ENCODE measurements around the gene PLAC8L1.
A peak's percentile ranks its signal among the peaks of the same experiment; 100 is the strongest.

PLAC8L1 gene

DNA sequence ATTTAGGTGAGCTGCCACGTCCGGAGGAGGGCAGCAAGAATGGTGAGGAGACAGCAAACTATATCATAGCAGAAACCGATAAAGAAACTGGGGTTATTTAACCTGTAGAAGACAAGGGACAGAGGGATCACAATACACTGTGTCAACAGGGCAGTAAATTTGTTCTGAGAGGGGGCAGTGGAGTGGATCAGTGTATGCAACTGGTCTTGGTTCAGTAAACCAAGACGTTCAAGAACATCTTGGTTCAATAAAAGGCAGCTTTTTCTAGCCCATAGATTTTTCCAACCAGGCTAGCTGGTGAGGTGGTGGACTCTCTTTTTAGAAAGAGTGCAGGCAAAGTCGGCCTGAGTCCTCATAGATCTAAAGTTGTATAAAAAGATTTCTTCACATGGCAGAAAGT is 55.3 kb downstream of the PLAC8L1 start:
- TF ChIP-seq, protein P1, sequence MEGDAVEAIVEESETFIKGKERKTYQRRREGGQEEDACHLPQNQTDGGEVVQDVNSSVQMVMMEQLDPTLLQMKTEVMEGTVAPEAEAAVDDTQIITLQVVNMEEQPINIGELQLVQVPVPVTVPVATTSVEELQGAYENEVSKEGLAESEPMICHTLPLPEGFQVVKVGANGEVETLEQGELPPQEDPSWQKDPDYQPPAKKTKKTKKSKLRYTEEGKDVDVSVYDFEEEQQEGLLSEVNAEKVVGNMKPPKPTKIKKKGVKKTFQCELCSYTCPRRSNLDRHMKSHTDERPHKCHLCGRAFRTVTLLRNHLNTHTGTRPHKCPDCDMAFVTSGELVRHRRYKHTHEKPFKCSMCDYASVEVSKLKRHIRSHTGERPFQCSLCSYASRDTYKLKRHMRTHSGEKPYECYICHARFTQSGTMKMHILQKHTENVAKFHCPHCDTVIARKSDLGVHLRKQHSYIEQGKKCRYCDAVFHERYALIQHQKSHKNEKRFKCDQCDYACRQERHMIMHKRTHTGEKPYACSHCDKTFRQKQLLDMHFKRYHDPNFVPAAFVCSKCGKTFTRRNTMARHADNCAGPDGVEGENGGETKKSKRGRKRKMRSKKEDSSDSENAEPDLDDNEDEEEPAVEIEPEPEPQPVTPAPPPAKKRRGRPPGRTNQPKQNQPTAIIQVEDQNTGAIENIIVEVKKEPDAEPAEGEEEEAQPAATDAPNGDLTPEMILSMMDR (IDR thresholded peaks at IDR 0.05; ENCODE audit: low read depth, low read length, missing control alignments) = no peak
- no peak overlapping the region for H3K4me3 ChIP-seq (replicated peaks; ENCODE audit: low read depth, low read length)
- DNase-seq (ENCODE audit: extremely low read depth, low read depth) = no peak

GRCh38 chr5:146049704-146050026 is 55.7 kb downstream of the PLAC8L1 start:
- TF ChIP-seq, protein P1 (IDR thresholded peaks at IDR 0.05; ENCODE audit: low read depth, low read length, missing control alignments) = no peak
- DNase-seq (ENCODE audit: extremely low read depth, low read depth) = no peak

GRCh38 chr5:146048994-146049703 is 56.2 kb downstream of the PLAC8L1 start:
- TF ChIP-seq, protein P1 (IDR thresholded peaks at IDR 0.05; ENCODE audit: low read depth, low read length, missing control alignments) = peak; percentile 72
- peak; percentile 63 for DNase-seq (ENCODE audit: extremely low read depth, low read depth)
- H3K4me3 ChIP-seq (replicated peaks; ENCODE audit: low read depth, low read length) = no peak overlapping the region

More at GRCh38 chr5:146049704-146050026, 55.7 kb downstream of the PLAC8L1 start:
- no peak overlapping the region for H3K4me3 ChIP-seq (replicated peaks; ENCODE audit: low read depth, low read length)

GRCh38 chr5:146047396-146047795 is 58.0 kb downstream of the PLAC8L1 start:
- no peak for DNase-seq (ENCODE audit: extremely low read depth, low read depth)
- H3K4me3 ChIP-seq (replicated peaks; ENCODE audit: low read depth, low read length) = no peak overlapping the region
- TF ChIP-seq, protein P1 (IDR thresholded peaks at IDR 0.05; ENCODE audit: low read depth, low read length, missing control alignments) = no peak

DNA sequence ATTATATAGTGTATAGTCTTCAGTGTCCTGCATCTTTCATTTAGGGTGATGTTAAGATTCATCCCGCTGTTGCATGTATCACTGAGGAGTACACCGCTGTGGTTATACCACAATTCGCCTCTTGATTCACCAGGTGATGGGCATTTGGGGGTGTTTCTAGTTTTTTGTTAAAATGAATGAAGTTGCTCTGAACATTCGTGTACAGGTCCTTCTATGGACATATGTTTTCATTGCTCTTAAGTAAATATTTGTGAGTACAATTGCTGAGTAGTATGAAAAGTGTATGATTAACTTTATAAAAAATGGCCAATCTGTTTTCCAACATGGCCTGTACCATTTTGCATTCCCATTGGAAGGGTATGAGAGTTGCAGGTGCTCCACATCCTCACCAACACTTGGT is 61.7 kb downstream of the PLAC8L1 start:
- TF ChIP-seq, protein P1 (IDR thresholded peaks at IDR 0.05; ENCODE audit: low read depth, low read length, missing control alignments) = no peak
- H3K4me3 ChIP-seq (replicated peaks; ENCODE audit: low read depth, low read length) = no peak overlapping the region
- no peak for DNase-seq (ENCODE audit: extremely low read depth, low read depth)

DNA sequence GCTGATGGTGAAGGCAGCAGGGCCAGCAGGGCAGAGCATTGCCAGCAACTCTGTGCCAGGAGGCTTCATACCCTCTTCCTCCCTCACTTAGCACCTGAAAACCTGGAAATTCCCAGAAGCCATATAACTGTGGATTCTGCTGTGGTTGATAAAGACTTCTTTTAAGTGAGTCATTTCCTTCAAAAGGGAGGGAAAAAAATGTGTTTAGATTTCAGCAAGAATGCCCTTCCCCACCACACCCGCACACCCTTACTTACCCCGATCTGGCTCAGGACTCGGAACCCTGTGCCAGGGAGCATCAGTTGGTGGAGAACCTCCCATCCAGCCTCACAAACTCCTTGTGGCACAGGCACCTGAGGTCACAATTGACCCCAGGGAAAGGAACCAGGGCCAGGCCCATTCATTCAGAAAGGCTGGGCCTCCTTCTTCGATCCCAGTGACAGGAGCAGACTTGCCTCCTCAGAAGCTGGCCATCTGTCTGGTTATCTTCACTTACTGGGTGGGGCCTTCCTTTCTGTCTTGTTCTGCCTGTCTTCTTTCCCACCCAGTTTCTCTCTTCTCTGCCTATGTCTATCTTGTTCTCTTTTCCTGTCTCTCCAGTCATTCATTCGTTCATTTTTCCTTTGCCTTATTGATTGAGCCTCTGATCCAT is 62.6 kb downstream of the PLAC8L1 start:
- peak; percentile 42 for DNase-seq (ENCODE audit: extremely low read depth, low read depth)
- TF ChIP-seq, protein P1 (IDR thresholded peaks at IDR 0.05; ENCODE audit: low read depth, low read length, missing control alignments) = no peak

More for the DNA sequence above, 62.6 kb downstream of the PLAC8L1 start:
- no peak overlapping the region for H3K4me3 ChIP-seq (replicated peaks; ENCODE audit: low read depth, low read length)

All from HFF-Myc (cell line).